ENCODE measurements around the gene UNC119B.

DNA sequence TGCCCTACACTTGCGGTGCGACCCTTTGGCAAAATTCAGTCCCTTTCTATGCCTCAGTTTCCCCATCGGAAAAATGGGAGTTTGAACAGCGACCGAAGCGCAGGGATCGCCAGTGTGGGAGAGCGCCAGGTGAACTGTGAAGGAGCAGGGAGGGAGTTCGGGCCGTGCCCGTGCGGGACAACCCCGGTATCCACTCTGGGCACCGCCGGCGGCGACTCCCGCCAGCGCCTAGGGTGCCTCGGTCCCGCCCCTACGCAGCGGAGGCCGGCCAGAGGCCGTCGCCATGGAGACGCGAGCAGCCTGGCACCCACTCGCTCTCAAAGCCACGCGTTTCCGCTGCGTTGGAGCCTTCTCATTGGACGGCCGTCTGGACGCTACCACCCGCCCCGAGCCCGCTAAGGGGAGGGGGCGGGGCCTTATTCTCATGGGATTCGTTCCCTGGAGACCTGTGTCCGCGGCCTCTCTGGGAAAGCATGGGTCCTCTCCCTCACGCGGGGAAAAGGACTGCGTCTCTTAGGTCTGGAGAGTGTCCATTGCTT, 24.0 kb upstream of the UNC119B start:
- TF ChIP-seq GATA3 (IDR thresholded peaks at IDR 0.05; ENCODE audit: low read depth, low read length) (no peak), GATA2 (IDR thresholded peaks at IDR 0.05; ENCODE audit: low read depth, low read length) (peak; percentile 3; the same call in 1 of the 2 replicates)
